HepG2 (cell line): ENCODE data around the gene PRSS12. TPM values are rescaled to one million over a fixed set of nuclear protein-coding genes. Genes with fewer than 3 reads are reported as not detected.

ENCODE experiments used
- CHD2 ChIP-seq: IDR thresholded peaks from 2 replicates; pipeline ENCODE4 v1.6.1; 2011; ENCODE audit warnings: low read depth, low read length, improper control_type of control experiment
- HHEX ChIP-seq: IDR thresholded peaks from 2 replicates; pipeline ENCODE4 v1.6.1; 2016; ENCODE audit warnings: control low read depth
- HNRNPH1 ChIP-seq: fragments of 200-400 bp; formaldehyde crosslinking; optimal IDR thresholded peaks from 2 replicates; pipeline ENCODE3; 2017; ENCODE audit warnings: mild to moderate bottlenecking, low read depth, low read length
- HOXA7 ChIP-seq: sonication (generic); formaldehyde crosslinking; IDR thresholded peaks from 2 replicates; pipeline ENCODE4 v1.8.1; 2022; ENCODE audit warnings: mild to moderate bottlenecking, missing genetic modification reagents, moderate library complexity
- ISL2 ChIP-seq: sonication (generic); formaldehyde crosslinking; IDR thresholded peaks from 2 replicates; pipeline ENCODE4 v1.5.0; 2020; ENCODE audit warnings: missing genetic modification reagents
- MAFF ChIP-seq: IDR thresholded peaks from 2 replicates; pipeline ENCODE4 v1.6.1; 2011; ENCODE audit warnings: low read depth, low read length, improper control_type of control experiment
- MIXL1 ChIP-seq: IDR thresholded peaks from 2 replicates; pipeline ENCODE4 v1.6.1; 2016
- SIX1 ChIP-seq: sonication (generic); formaldehyde crosslinking; IDR thresholded peaks from 2 replicates; pipeline ENCODE4 v1.4.0; 2020; ENCODE audit warnings: missing genetic modification reagents, borderline replicate concordance
- ZFP1 ChIP-seq: IDR thresholded peaks from 2 replicates; pipeline ENCODE4 v1.6.1; 2016
- ZNF180 ChIP-seq: sonication (generic); formaldehyde crosslinking; IDR thresholded peaks from 2 replicates; pipeline ENCODE4 v1.4.0; 2020; ENCODE audit warnings: low read depth, missing genetic modification reagents, borderline replicate concordance
- ZNF264 ChIP-seq: sonication (generic); formaldehyde crosslinking; IDR thresholded peaks from 2 replicates; pipeline ENCODE4 v1.4.0; 2020; ENCODE audit warnings: missing genetic modification reagents
- ZNF292 ChIP-seq: sonication (generic); formaldehyde crosslinking; IDR thresholded peaks from 2 replicates; pipeline ENCODE4 v1.8.1; 2022; ENCODE audit warnings: mild to moderate bottlenecking, low read depth, missing genetic modification reagents, borderline replicate concordance
- ZNF674 ChIP-seq: sonication (generic); formaldehyde crosslinking; IDR thresholded peaks from 2 replicates; pipeline ENCODE4 v1.5.0; 2020; ENCODE audit warnings: low read depth, mild to moderate bottlenecking, missing genetic modification reagents
- ZNF773 ChIP-seq: sonication (generic); formaldehyde crosslinking; IDR thresholded peaks from 2 replicates; pipeline ENCODE4 v1.4.0; 2020; ENCODE audit warnings: missing genetic modification reagents, borderline replicate concordance
- polyA plus RNA-seq, 8 experiments: library from polyadenylated mRNA; depleted of rRNA in 3 of 8; stranded (reverse) in 7 of 8; unstranded in 1 of 8; fragments of >200 nt; fragmentation: Illumina TruSeq in 4 of 8; extraction: Trizol in 4 of 8; gene quantifications; 2 replicates each; pipeline versions ENCODE4 v1.2.1 to v1.2.3, GENCODE V29; 2011 to 2016; ENCODE audit warnings: low read depth in 4 of 8, missing spikeins in 1 of 8, mixed read lengths in 1 of 8; ENCODE audit not compliant: insufficient read depth in 1 of 8
- total RNA-seq, 5 experiments: library from RNA; depleted of rRNA; stranded (reverse); fragments of >200 nt; fragmentation: Illumina TruSeq; extraction: Trizol; gene quantifications; 2 replicates each; pipeline ENCODE4 v1.2.3, GENCODE V29; 2016; ENCODE audit warnings: low read depth in 1 of 5
- TF ChIP-seq, protein P1 (sequence below): sonication (generic); formaldehyde crosslinking; IDR thresholded peaks from 2 replicates; pipeline ENCODE4 v1.4.0; 2020; ENCODE audit warnings: missing genetic modification reagents, borderline replicate concordance
- TF ChIP-seq, protein P2 (sequence below): sonication (generic); formaldehyde crosslinking; IDR thresholded peaks from 2 replicates; pipeline ENCODE4 v1.5.1; 2020; ENCODE audit warnings: mild to moderate bottlenecking, missing genetic modification reagents, borderline replicate concordance
- TF ChIP-seq, protein P3 (sequence below): sonication (generic); formaldehyde crosslinking; IDR thresholded peaks from 2 replicates; pipeline ENCODE4 v1.8.0; 2022; ENCODE audit warnings: mild to moderate bottlenecking, missing genetic modification reagents, borderline replicate concordance
- TF ChIP-seq, protein P4 (sequence below): sonication (generic); formaldehyde crosslinking; conservative IDR thresholded peaks from 2 replicates; pipeline ENCODE4 v1.4.0; 2020; ENCODE audit warnings: missing genetic modification reagents

PRSS12 gene
- total and polyA plus RNA-seq, 2 of the 13 experiments (the other 11 are each of a cell fraction or from before 2014, with no cell fraction given), result 0.02 TPM; not detected in 1

DNA sequence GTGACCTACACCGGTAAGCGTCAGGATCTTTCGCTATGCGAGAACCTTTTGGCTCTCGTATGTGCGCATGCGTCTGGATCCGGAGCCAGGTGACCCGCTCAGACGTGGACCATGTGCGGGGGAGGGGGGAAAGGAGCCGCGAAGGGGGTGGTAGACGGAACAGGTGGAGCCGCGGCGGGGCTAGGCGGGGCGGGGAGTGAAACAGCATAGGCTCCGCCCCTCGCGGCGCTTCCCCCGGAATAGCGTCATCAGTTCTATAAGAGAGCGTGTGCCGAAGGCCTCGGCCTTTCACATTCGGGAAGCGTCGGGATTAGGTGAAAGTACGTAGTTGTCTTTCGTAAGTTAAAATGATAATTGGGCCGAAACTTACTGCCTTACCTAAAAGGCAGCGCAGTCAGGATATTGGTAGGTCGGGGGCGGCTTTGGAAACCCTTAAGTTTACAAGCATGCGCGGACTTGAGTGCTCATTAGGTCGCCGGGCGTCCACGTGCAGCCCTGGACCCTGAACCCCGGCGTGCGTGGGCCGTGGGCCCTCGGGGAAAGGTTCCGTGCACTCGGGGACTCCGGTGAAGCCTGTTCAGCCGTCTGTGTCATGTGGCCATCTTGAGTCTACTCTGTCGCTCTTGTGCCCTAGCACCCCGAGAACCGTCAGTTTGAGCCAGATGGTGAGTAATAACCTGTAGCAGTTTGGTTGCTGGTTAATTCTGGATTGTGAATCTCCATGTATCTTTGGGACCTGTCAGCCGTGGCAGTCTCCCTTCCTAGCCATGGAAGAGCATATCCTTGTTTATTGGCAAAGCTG is 74.1 kb downstream of the PRSS12 start (continued):
- TF ChIP-seq HOXA7 (no peak), ZFP1 (CRISPR knock-in tag) (peak; percentile 82), ZNF264 (CRISPR knock-in tag) (no peak), ZNF180 (no peak), SIX1 (CRISPR knock-in tag) (no peak), CHD2 (no peak; the same call in 1 of the 2 replicates), HHEX (CRISPR knock-in tag) (no peak), ISL2 (CRISPR knock-in tag) (peak; percentile 72), ZNF292 (no peak), MAFF (no peak), ZNF773 (CRISPR knock-in tag) (0 out of 2 replicates have a peak, but pooled peaks have one; percentile 60), HNRNPH1 (no peak), ZNF674 (CRISPR knock-in tag) (no peak), MIXL1 (CRISPR knock-in tag) (peak; percentile 89)
- TF ChIP-seq, protein P1, sequence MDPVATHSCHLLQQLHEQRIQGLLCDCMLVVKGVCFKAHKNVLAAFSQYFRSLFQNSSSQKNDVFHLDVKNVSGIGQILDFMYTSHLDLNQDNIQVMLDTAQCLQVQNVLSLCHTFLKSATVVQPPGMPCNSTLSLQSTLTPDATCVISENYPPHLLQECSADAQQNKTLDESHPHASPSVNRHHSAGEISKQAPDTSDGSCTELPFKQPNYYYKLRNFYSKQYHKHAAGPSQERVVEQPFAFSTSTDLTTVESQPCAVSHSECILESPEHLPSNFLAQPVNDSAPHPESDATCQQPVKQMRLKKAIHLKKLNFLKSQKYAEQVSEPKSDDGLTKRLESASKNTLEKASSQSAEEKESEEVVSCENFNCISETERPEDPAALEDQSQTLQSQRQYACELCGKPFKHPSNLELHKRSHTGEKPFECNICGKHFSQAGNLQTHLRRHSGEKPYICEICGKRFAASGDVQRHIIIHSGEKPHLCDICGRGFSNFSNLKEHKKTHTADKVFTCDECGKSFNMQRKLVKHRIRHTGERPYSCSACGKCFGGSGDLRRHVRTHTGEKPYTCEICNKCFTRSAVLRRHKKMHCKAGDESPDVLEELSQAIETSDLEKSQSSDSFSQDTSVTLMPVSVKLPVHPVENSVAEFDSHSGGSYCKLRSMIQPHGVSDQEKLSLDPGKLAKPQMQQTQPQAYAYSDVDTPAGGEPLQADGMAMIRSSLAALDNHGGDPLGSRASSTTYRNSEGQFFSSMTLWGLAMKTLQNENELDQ, result no peak
- TF ChIP-seq, protein P2, sequence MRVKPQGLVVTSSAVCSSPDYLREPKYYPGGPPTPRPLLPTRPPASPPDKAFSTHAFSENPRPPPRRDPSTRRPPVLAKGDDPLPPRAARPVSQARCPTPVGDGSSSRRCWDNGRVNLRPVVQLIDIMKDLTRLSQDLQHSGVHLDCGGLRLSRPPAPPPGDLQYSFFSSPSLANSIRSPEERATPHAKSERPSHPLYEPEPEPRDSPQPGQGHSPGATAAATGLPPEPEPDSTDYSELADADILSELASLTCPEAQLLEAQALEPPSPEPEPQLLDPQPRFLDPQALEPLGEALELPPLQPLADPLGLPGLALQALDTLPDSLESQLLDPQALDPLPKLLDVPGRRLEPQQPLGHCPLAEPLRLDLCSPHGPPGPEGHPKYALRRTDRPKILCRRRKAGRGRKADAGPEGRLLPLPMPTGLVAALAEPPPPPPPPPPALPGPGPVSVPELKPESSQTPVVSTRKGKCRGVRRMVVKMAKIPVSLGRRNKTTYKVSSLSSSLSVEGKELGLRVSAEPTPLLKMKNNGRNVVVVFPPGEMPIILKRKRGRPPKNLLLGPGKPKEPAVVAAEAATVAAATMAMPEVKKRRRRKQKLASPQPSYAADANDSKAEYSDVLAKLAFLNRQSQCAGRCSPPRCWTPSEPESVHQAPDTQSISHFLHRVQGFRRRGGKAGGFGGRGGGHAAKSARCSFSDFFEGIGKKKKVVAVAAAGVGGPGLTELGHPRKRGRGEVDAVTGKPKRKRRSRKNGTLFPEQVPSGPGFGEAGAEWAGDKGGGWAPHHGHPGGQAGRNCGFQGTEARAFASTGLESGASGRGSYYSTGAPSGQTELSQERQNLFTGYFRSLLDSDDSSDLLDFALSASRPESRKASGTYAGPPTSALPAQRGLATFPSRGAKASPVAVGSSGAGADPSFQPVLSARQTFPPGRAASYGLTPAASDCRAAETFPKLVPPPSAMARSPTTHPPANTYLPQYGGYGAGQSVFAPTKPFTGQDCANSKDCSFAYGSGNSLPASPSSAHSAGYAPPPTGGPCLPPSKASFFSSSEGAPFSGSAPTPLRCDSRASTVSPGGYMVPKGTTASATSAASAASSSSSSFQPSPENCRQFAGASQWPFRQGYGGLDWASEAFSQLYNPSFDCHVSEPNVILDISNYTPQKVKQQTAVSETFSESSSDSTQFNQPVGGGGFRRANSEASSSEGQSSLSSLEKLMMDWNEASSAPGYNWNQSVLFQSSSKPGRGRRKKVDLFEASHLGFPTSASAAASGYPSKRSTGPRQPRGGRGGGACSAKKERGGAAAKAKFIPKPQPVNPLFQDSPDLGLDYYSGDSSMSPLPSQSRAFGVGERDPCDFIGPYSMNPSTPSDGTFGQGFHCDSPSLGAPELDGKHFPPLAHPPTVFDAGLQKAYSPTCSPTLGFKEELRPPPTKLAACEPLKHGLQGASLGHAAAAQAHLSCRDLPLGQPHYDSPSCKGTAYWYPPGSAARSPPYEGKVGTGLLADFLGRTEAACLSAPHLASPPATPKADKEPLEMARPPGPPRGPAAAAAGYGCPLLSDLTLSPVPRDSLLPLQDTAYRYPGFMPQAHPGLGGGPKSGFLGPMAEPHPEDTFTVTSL (CRISPR knock-in tag), result no peak
- TF ChIP-seq, protein P3, sequence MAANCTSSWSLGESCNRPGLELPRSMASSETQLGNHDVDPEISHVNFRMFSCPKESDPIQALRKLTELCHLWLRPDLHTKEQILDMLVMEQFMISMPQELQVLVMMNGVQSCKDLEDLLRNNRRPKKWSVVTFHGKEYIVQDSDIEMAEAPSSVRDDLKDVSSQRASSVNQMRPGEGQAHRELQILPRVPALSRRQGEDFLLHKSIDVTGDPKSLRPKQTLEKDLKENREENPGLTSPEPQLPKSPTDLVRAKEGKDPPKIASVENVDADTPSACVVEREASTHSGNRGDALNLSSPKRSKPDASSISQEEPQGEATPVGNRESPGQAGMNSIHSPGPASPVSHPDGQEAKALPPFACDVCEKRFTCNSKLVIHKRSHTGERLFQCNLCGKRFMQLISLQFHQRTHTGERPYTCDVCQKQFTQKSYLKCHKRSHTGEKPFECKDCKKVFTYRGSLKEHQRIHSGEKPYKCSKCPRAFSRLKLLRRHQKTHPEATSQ (CRISPR knock-in tag), result peak; percentile 56; the same call in 1 of the 2 replicates
- TF ChIP-seq, protein P4, sequence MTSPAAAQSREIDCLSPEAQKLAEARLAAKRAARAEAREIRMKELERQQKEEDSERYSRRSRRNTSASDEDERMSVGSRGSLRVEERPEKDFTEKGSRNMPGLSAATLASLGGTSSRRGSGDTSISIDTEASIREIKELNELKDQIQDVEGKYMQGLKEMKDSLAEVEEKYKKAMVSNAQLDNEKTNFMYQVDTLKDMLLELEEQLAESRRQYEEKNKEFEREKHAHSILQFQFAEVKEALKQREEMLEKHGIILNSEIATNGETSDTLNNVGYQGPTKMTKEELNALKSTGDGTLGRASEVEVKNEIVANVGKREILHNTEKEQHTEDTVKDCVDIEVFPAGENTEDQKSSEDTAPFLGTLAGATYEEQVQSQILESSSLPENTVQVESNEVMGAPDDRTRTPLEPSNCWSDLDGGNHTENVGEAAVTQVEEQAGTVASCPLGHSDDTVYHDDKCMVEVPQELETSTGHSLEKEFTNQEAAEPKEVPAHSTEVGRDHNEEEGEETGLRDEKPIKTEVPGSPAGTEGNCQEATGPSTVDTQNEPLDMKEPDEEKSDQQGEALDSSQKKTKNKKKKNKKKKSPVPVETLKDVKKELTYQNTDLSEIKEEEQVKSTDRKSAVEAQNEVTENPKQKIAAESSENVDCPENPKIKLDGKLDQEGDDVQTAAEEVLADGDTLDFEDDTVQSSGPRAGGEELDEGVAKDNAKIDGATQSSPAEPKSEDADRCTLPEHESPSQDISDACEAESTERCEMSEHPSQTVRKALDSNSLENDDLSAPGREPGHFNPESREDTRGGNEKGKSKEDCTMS (CRISPR knock-in tag), result no peak
